GM12892 (cell line): ENCODE measurements around the gene SDR9C7.
"Not testable (repeated sequence)": the region's sequence is repeated elsewhere in the genome, so short reads cannot be mapped to it uniquely, and the experiment has no call there.

ENCODE experiments used
- POLR2AphosphoS5 ChIP-seq: IDR thresholded peaks from 2 replicates; pipeline ENCODE4 v1.6.1; 2011; ENCODE audit warnings: low read depth, low read length, control low read depth
- TAF1 ChIP-seq: IDR thresholded peaks from 2 replicates; pipeline ENCODE4 v1.6.1; 2011; ENCODE audit warnings: low read depth, mild to moderate bottlenecking, control low read depth, low read length, borderline replicate concordance

DNA sequence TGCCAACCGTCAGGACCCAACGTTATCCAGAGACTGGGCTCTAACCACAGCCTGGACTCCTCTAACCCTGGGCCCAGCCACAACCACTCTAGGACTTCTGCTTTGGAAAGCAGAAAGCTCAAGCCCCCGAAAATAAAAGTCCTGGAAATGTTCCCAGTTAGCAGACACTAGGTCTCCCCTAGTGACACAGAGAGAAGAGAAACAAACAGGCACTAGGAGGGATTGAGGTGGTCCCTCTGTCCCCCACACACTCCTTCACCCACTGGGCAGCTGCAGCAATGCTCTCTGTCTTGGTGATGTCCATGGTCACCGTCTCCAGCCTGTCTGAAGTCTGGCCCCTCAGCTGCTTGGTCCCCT, 6.7 kb upstream of the SDR9C7 start:
- not testable (repeated sequence) for TF ChIP-seq POLR2AphosphoS5, TAF1
